Measurements from ENCODE around the gene FYN. TPM values are rescaled to one million over a fixed set of nuclear protein-coding genes. Genes with fewer than 3 reads are reported as not detected.

FYN gene
- total RNA-seq, 1 donor from 2014 or later, result 474 TPM

- DNase-seq (ENCODE audit: low spot score), result no peak
- Mint-ChIP-seq H3K27ac (ENCODE audit: unreplicated experiment) (peak overlapping the region; percentile 61), H3K9me3 (ENCODE audit: unreplicated experiment) (no peaks in the 10 kb centered on the region), H3K27me3 (ENCODE audit: unreplicated experiment) (peaks cover 5% of the 10 kb centered on the region), H3K4me1 (ENCODE audit: unreplicated experiment) (peaks cover 45% of the 10 kb centered on the region), H3K36me3 (ENCODE audit: low read depth, unreplicated experiment) (peaks cover 45% of the 10 kb centered on the region), H3K4me3 (ENCODE audit: unreplicated experiment) (no peak overlapping the region)
- TF ChIP-seq, protein P1, sequence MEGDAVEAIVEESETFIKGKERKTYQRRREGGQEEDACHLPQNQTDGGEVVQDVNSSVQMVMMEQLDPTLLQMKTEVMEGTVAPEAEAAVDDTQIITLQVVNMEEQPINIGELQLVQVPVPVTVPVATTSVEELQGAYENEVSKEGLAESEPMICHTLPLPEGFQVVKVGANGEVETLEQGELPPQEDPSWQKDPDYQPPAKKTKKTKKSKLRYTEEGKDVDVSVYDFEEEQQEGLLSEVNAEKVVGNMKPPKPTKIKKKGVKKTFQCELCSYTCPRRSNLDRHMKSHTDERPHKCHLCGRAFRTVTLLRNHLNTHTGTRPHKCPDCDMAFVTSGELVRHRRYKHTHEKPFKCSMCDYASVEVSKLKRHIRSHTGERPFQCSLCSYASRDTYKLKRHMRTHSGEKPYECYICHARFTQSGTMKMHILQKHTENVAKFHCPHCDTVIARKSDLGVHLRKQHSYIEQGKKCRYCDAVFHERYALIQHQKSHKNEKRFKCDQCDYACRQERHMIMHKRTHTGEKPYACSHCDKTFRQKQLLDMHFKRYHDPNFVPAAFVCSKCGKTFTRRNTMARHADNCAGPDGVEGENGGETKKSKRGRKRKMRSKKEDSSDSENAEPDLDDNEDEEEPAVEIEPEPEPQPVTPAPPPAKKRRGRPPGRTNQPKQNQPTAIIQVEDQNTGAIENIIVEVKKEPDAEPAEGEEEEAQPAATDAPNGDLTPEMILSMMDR (IDR thresholded peaks at IDR 0.05; ENCODE audit: unreplicated experiment), result no peak
Observed at GRCh38 chr6:111743360-111743759, 129.9 kb downstream of the FYN start.

DNA sequence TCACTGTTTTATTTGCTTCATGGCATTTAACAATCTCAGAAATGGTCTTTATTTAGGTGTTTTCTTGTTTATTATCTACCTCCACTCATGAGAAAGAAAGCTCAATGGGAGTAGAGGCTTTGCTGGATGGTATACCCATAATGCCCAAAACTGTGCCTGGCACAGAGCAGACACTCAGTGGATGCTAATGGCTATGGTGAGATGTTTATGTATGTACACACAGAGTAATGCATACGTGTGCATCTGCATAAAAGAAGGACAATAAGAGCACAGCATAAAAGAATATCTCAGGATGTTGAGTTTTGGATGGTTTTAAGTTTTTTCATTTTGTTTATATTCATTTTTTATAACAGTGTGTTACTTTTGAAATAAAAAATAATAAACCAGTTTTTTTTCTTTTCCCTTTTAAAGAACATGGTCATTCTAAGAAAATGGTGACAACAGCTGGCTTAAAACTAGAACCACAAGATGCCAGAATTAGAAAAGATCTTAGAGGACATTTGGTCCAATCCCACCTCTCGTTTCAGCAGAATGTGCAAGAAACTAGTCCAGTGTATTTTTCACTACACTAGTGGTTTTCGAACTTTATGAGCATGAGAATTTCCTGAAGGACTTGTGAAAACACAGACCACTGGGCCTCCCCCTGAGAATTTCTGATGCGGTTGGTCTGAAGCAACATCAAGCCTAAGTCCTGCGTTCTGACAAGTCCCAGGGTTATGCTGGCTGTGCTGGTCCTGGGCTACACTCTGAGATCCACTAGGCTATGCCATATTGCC, 131.9 kb downstream of the FYN start:
- H3K4me3 Mint-ChIP-seq (ENCODE audit: unreplicated experiment), result no peak overlapping the region
- TF ChIP-seq, protein P1 (IDR thresholded peaks at IDR 0.05; ENCODE audit: unreplicated experiment), result no peak
- H3K9me3 Mint-ChIP-seq (ENCODE audit: unreplicated experiment), result no peaks in the 10 kb centered on the region
- no peak overlapping the region for H3K27ac Mint-ChIP-seq (ENCODE audit: unreplicated experiment)
- no peak for DNase-seq (ENCODE audit: low spot score)
- peaks cover 35% of the 10 kb centered on the region for H3K36me3 Mint-ChIP-seq (ENCODE audit: low read depth, unreplicated experiment)
- peaks cover 36% of the 10 kb centered on the region for H3K4me1 Mint-ChIP-seq (ENCODE audit: unreplicated experiment)
- H3K27me3 Mint-ChIP-seq (ENCODE audit: unreplicated experiment), result peaks cover 5% of the 10 kb centered on the region

GRCh38 chr6:111740506-111740905, 132.7 kb downstream of the FYN start:
- H3K4me1 Mint-ChIP-seq (ENCODE audit: unreplicated experiment), result peaks cover 33% of the 10 kb centered on the region
- no peak for DNase-seq (ENCODE audit: low spot score)
- peaks cover 39% of the 10 kb centered on the region for H3K36me3 Mint-ChIP-seq (ENCODE audit: low read depth, unreplicated experiment)
- no peak overlapping the region for H3K4me3 Mint-ChIP-seq (ENCODE audit: unreplicated experiment)
- no peaks in the 10 kb centered on the region for H3K9me3 Mint-ChIP-seq (ENCODE audit: unreplicated experiment)
- TF ChIP-seq, protein P1 (IDR thresholded peaks at IDR 0.05; ENCODE audit: unreplicated experiment), result no peak
- peak overlapping the region; percentile 4 for H3K27ac Mint-ChIP-seq (ENCODE audit: unreplicated experiment)
- H3K27me3 Mint-ChIP-seq (ENCODE audit: unreplicated experiment), result peaks cover 5% of the 10 kb centered on the region

GRCh38 chr6:111739257-111739696, 134.0 kb downstream of the FYN start:
- Mint-ChIP-seq H3K4me1 (ENCODE audit: unreplicated experiment) (peaks cover 35% of the 10 kb centered on the region), H3K9me3 (ENCODE audit: unreplicated experiment) (no peaks in the 10 kb centered on the region), H3K4me3 (ENCODE audit: unreplicated experiment) (peak overlapping the region; percentile 48), H3K36me3 (ENCODE audit: low read depth, unreplicated experiment) (peaks cover 43% of the 10 kb centered on the region), H3K27me3 (ENCODE audit: unreplicated experiment) (peaks cover 9% of the 10 kb centered on the region), H3K27ac (ENCODE audit: unreplicated experiment) (peak overlapping the region; percentile 87)
- TF ChIP-seq, protein P1 (IDR thresholded peaks at IDR 0.05; ENCODE audit: unreplicated experiment), result no peak
- DNase-seq (ENCODE audit: low spot score), result no peak

- peaks cover 46% of the 10 kb centered on the region for H3K36me3 Mint-ChIP-seq (ENCODE audit: low read depth, unreplicated experiment)
- peaks cover 29% of the 10 kb centered on the region for H3K4me1 Mint-ChIP-seq (ENCODE audit: unreplicated experiment)
- H3K9me3 Mint-ChIP-seq (ENCODE audit: unreplicated experiment), result no peaks in the 10 kb centered on the region
- DNase-seq (ENCODE audit: low spot score), result no peak
- no peak overlapping the region for H3K27ac Mint-ChIP-seq (ENCODE audit: unreplicated experiment)
- peaks cover 9% of the 10 kb centered on the region for H3K27me3 Mint-ChIP-seq (ENCODE audit: unreplicated experiment)
- no peak overlapping the region for H3K4me3 Mint-ChIP-seq (ENCODE audit: unreplicated experiment)
- TF ChIP-seq, protein P1 (IDR thresholded peaks at IDR 0.05; ENCODE audit: unreplicated experiment), result no peak
Observed at GRCh38 chr6:111738631-111739030, 134.6 kb downstream of the FYN start.
